CD4-positive, alpha-beta T cell treated with Interferon gamma for 1 hour (primary cell): ENCODE data around the gene ZNF438.

ENCODE experiments used
- DNase-seq: peaks from one replicate; pipeline ENCODE4 v3.0.0-alpha.2; 2020

Gene ZNF438

GRCh38 chr10:30840395-30841050 is 191.1 kb downstream of the ZNF438 start:
- DNase-seq: no peak

DNA sequence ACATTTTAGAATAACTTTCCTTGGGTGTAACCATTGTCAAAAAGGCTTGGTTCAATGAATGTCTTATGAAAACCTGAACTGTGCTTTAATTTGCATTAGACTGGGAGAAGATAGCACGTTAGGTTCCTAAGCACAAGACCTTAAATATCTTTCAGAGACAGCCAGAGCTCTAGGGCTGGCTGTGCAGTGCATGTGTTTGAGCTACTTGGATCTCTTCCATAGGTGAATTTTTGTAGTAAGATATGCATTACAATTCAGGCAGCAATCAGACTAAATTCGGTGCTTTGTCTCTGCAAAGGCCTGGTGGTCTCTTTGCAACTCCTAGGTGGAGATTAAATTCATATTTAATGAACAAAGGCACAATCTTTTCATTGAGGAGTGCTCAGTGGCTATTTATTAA is 192.0 kb downstream of the ZNF438 start:
- no peak for DNase-seq

DNA sequence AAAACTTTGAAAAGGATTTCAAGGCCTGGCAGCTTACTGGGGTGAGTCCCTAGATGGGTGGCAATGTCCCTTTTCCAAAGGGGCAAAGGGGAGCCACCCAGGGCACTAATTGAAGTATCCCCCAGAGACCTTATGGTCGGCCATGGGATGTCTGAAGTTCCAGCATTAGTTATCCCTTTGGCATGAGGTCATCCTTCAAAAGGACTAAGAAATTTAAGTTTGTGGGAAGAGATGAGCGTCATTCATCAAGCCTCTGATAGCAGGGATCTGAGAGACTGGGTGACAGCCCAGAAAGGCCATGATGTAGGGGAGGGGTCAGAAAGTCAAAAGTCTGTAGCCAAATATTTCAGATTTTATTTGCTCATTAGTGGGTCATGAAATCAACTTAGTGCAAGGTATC is 195.3 kb downstream of the ZNF438 start:
- DNase-seq: no peak

- no peak for DNase-seq
Observed at GRCh38 chr10:30835146-30835545, 196.5 kb downstream of the ZNF438 start.

DNA sequence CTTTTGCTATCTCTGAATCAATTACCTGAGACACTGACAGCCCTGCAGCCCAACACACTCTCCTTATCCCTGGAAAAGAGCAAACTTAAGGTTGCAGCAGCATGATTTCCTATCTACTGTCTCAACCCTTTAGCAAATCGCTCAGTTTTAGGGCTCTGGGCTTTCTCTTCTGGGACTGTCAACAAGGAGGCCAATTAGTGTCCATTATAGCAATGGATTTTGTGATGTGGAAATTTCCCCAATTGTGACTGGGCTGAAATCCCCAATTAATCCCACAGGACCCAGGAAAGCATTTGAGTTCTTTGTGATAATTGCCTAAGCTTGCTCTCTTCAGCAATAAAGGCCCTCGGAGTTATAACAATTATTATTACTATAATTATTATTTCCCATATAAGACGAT is 197.0 kb downstream of the ZNF438 start:
- DNase-seq: no peak

- DNase-seq: no peak
Observed at GRCh38 chr10:30834153-30834552, 197.5 kb downstream of the ZNF438 start.

DNA sequence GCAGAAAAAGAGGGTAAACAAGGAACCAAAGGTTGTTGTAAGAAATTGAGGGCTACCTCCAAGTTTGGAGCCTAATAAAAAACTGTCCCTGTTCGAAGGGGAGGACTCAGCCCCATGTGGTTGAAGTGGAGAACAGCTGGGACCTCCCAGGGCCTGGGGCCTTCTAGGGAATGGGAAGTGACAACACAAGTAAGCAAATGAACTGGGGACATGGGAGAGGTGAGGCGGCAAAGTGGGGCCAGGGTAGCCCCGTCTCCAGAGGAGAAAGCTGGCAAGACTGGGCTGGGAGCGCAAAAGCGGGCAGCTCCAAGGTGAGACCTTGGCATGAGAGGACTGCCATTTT is 198.1 kb downstream of the ZNF438 start:
- DNase-seq: no peak

GRCh38 chr10:30832749-30833627 is 198.7 kb downstream of the ZNF438 start:
- no peak for DNase-seq

- no peak for DNase-seq
Observed at GRCh38 chr10:30832001-30832748, 199.5 kb downstream of the ZNF438 start.

DNA sequence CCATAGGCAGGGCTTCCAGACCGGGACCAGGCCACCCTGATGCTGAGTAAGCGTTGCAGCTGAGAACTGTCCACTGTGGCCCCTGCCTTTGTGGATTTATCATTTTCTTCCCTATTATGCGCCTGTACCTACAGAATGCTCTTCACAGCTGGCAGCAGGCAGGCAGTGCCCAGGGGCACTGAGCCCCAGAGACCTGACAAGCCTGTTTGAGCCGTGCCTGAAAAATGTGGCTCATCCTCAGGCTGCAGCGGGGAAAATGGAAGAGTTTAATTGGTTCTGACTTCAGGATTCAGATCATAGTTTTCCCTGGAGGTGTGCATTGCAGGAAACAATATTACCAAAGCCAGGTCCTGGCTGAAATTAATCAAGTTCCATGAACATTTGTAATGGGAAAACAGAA is 200.2 kb downstream of the ZNF438 start:
- DNase-seq: no peak

- DNase-seq: no peak
Observed at GRCh38 chr10:30830315-30831230, 201.1 kb downstream of the ZNF438 start.

DNA sequence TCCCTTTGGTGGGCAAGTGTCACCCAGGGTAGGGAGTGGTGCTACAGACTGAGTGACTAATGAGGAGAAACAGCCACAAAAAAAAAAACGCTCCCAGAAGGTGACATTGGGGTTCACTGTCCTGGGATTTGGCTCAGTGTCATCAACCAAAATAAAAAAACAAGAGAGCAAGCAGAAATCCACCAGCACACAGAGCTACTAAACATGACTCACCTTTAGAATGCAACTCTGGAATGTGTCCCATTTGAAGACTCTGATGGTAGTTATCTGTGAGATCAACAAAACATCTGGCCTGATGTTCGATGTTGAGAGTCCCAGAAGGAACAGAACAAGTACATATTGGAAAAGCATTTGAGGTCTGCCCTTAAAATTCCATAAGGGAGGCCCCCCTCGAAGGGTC is 201.8 kb downstream of the ZNF438 start:
- no peak for DNase-seq

GRCh38 chr10:30828680-30829079 is 203.0 kb downstream of the ZNF438 start:
- DNase-seq: no peak

GRCh38 chr10:30828164-30828563 is 203.5 kb downstream of the ZNF438 start:
- DNase-seq: no peak

- DNase-seq: no peak
Observed at GRCh38 chr10:30827531-30828120, 204.0 kb downstream of the ZNF438 start.

DNA sequence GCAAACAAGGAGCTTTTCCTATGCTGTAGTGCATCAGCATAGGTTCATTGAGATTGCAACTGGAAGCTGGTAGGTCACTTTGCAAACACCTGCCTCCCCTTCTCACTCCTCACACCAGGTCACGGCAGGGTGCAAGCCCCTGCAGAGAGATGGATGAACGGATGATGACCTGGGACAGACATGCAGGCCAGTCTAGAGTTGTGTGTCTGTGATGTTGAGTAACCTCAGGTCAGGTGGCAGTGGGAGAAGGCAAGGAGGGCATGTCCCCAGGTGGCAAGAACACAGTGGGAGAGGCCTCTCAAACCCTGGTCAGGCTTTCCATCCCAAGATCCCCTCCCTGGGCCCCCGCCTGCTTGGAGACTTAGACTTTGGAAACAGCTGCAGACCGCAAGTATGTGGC is 205.0 kb downstream of the ZNF438 start:
- DNase-seq: no peak

- DNase-seq: no peak
Observed at GRCh38 chr10:30825495-30825894, 206.2 kb downstream of the ZNF438 start.

- no peak for DNase-seq
Observed at GRCh38 chr10:30825022-30825421, 206.6 kb downstream of the ZNF438 start.

DNA sequence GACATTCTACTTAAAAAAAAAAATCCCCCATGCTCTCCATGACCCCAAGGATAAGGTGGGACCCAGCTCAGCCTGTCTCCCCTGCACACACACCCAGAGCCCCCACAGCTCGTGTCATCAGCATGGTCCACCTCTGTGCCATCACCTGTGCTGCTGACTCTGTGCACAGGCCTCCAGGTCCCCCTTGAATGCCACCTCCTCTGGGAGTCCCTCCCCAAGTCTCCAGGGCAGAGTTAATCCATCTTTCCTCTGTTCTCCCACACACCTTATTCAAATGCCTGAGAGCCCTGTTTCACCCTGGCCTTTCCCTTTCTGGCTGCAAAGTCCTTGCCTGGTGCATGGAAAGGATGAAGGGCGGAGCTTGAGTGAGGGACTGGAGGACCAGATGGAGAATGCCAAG is 208.0 kb downstream of the ZNF438 start:
- no peak for DNase-seq

DNA sequence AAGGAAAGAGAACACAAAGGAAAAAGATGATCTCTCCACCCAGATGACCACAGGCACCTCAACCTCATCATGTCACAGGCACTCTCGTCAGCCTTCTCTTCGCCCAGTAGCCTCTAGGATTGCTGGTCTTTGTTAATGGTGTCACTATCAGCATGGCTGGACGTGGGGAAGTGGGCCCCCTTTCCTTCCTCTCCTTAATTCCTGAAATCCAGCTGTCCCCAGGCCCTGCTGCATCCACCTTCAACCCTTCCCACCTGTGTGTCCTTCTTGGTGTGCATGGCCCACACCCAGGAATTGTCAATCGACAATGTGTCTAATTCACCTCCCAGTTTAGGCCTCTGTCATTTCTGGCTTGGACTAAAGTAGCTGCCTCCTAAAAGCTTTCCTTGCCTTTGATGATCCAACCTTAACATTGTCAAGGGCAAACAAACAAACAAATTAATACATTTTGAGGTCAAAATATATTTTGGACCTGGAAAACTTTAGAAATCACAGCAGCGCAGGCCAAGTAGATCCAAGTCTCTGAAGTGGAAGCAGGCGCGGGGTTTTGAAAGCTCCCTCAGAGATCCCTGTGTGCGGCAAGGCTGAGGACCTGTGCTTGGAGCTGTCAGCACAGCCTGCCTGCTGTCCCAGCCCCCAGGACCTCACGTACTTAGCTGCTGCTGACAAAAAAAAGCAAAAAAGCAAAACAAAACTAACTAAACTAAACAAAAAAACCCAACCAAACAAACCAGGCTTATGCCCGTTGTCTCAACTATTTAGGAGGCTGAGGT is 208.8 kb downstream of the ZNF438 start:
- DNase-seq: no peak

DNA sequence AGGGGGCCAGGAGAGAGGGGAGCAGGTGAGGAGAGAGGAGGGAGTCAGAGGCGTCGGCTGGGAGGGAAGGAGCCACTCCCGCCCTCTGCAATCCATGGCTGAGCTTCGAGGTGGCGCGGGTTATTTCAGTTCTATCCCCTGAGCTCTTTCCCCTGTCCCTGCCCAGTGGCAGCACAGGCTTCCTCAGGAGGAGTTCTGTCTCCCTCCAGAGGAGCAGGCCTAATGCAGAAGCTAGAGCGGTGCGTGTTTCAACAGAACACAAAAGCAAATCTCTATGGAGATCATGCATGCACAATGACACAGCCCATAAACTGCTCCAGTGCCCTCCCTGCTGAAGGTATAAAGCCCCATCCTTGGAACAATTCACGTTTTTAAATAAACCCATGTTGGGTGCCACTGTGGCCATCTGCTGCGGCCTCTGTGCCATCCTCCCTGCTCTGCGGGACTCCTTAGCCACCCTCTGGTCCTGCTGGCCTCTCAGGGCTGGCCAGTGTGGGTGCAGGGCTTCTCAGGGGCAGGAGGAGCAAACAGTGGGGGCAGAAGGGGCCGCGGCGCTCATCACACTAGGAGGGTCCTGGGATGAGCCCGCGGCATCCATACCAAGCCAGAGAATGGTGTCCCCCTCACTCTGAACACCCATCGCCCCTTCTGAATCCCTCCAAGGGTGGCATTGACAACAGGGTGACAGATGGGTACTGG is 209.5 kb downstream of the ZNF438 start:
- DNase-seq: no peak
